OCI-LY1 (cell line): ENCODE data around the gene SPATA2L.

ENCODE experiments used
- H2AFZ ChIP-seq: fragments of 200-600 bp; sonication (generic), shearing (Covaris generic); 2 replicates; pipeline ENCODE4 v1.6.0; 2014; ENCODE audit warnings: antibody characterized with exemption, mild to moderate bottlenecking, low read length
- H3F3A ChIP-seq: fragments of 200-600 bp; sonication (generic), shearing (Covaris generic); 2 replicates; pipeline ENCODE4 v1.6.0; 2014; ENCODE audit warnings: mild to moderate bottlenecking, antibody characterized with exemption, low read length, moderate library complexity; ENCODE audit not compliant: insufficient read depth
- H3K27ac ChIP-seq: fragments of 200-600 bp; sonication (generic); 2 replicates; pipeline ENCODE4 v1.5.1; 2014; ENCODE audit warnings: low read length, mixed run types, mild to moderate bottlenecking, low read depth; ENCODE audit not compliant: poor library complexity, severe bottlenecking
- H3K27me3 ChIP-seq: fragments of 200-600 bp; sonication (generic); 2 replicates; pipeline ENCODE4 v1.6.0; 2014; ENCODE audit warnings: antibody characterized with exemption, mild to moderate bottlenecking, low read length, moderate library complexity; ENCODE audit not compliant: insufficient read depth
- H3K36me3 ChIP-seq: fragments of 200-600 bp; sonication (generic); 2 replicates; pipeline ENCODE4 v1.6.1; 2014; ENCODE audit warnings: mild to moderate bottlenecking, antibody characterized with exemption, low read length, moderate library complexity, mixed read lengths; ENCODE audit not compliant: insufficient read depth
- H3K4me1 ChIP-seq: fragments of 200-600 bp; sonication (generic); 2 replicates; pipeline ENCODE4 v1.5.1; 2014; ENCODE audit warnings: mild to moderate bottlenecking, low read length, moderate library complexity; ENCODE audit not compliant: insufficient read depth, severe bottlenecking
- H3K4me2 ChIP-seq: fragments of 200-600 bp; sonication (generic), shearing (Covaris generic); 2 replicates; pipeline ENCODE4 v1.6.1; 2014; ENCODE audit warnings: low read length
- H3K4me3 ChIP-seq: fragments of 200-600 bp; sonication (generic); 2 replicates; pipeline ENCODE4 v1.5.1; 2014; ENCODE audit warnings: low read length, low read depth, mild to moderate bottlenecking, mixed read lengths; ENCODE audit not compliant: poor library complexity, severe bottlenecking
- H3K79me2 ChIP-seq: fragments of 200-600 bp; shearing (Covaris generic); 2 replicates; pipeline ENCODE4 v1.6.1; 2016; ENCODE audit warnings: mixed run types, low read length, mixed read lengths; ENCODE audit not compliant: insufficient read depth
- H3K9ac ChIP-seq: fragments of 200-600 bp; sonication (generic), shearing (Covaris generic); 2 replicates; pipeline ENCODE4 v1.6.1; 2014; ENCODE audit warnings: mild to moderate bottlenecking, low read length, mixed read lengths
- H3K9me2 ChIP-seq: fragments of 200-600 bp; sonication (generic), shearing (Covaris generic); 2 replicates; pipeline ENCODE4 v1.6.1; 2014; ENCODE audit warnings: low read depth, mild to moderate bottlenecking, low read length, mixed read lengths
- H3K9me3 ChIP-seq: fragments of 200-600 bp; shearing (Covaris generic); 2 replicates; pipeline ENCODE4 v1.6.1; 2014; ENCODE audit warnings: low read length, mixed read lengths
- H4K20me1 ChIP-seq: fragments of 200-600 bp; sonication (generic), shearing (Covaris generic); 2 replicates; pipeline ENCODE4 v1.6.0; 2016; ENCODE audit warnings: mild to moderate bottlenecking, low read length; ENCODE audit not compliant: insufficient read depth
- EZH2 ChIP-seq: fragments of 200-600 bp; sonication (generic), shearing (Covaris generic); IDR thresholded peaks from 2 replicates; pipeline ENCODE4 v1.8.0; 2017; ENCODE audit warnings: borderline replicate concordance, mixed run types, mild to moderate bottlenecking, antibody characterized with exemption, low read length, moderate library complexity, mixed read lengths
- TF ChIP-seq, protein P1 (sequence below): fragments of 200-600 bp; sonication (generic), shearing (Covaris generic); IDR thresholded peaks from 2 replicates; pipeline ENCODE4 v1.5.1; 2017; ENCODE audit warnings: mild to moderate bottlenecking, antibody characterized with exemption, low read length, moderate library complexity, mixed read lengths

The SPATA2L gene

DNA sequence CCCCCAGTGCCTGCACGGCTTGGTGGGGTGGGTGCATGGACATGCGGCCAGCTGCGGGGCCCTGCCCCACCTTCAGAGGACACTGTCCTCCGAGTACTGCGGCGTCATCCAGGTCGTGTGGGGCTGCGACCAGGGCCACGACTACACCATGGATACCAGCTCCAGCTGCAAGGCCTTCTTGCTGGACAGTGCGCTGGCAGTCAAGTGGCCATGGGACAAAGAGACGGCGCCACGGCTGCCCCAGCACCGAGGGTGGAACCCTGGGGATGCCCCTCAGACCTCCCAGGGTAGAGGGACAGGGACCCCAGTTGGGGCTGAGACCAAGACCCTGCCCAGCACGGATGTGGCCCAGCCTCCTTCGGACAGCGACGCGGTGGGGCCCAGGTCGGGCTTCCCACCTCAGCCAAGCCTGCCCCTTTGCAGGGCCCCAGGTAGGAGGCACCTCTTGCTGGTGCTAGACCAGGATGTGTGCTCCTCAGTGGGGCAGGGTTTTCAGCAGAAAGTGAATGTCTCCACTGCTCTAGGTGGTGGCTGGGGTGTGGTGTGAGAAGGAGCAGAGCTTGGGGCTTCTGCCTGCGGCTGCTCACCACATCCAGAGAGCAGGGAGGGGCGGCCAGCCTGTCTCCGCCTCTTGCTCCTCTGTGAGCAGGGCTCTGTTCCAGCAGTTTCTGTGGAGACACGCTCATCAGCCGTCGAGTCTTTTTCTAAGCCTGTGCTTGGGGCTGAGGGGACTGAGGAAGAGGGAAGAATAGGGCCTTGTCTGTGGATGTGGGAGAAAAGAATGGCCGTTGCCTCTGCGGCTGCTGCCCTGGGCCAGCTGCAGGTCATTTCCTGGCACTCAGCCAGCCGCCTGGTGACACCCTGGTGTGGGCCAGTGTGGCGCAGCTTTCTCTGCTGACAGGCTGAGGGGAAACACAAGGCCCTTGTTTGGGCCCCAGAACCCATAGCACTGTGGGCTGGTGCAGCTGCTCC is 22.1 kb upstream of the SPATA2L start:
- Histone ChIP-seq H3K4me1 (peaks cover 17% of the 10 kb centered on the region), H3K9me3 (no peaks in the 10 kb centered on the region), H4K20me1 (no peaks in the 10 kb centered on the region), H3K9me2 (no peaks in the 10 kb centered on the region), H3F3A (0 out of 2 replicates have a peak, but pooled peaks cover 2% of the 10 kb centered on the region), H3K9ac (no peak overlapping the region), H3K27me3 (no peaks in the 10 kb centered on the region), H3K36me3 (peaks cover 30% of the 10 kb centered on the region; the same call in 1 of the 2 replicates), H3K4me2 (no peak overlapping the region), H3K79me2 (no peaks in the 10 kb centered on the region), H3K4me3 (no peak overlapping the region), H3K27ac (no peak overlapping the region), H2AFZ (no peak overlapping the region)
- no peak for TF ChIP-seq EZH2
- TF ChIP-seq, protein P1, sequence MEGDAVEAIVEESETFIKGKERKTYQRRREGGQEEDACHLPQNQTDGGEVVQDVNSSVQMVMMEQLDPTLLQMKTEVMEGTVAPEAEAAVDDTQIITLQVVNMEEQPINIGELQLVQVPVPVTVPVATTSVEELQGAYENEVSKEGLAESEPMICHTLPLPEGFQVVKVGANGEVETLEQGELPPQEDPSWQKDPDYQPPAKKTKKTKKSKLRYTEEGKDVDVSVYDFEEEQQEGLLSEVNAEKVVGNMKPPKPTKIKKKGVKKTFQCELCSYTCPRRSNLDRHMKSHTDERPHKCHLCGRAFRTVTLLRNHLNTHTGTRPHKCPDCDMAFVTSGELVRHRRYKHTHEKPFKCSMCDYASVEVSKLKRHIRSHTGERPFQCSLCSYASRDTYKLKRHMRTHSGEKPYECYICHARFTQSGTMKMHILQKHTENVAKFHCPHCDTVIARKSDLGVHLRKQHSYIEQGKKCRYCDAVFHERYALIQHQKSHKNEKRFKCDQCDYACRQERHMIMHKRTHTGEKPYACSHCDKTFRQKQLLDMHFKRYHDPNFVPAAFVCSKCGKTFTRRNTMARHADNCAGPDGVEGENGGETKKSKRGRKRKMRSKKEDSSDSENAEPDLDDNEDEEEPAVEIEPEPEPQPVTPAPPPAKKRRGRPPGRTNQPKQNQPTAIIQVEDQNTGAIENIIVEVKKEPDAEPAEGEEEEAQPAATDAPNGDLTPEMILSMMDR, result no peak

DNA sequence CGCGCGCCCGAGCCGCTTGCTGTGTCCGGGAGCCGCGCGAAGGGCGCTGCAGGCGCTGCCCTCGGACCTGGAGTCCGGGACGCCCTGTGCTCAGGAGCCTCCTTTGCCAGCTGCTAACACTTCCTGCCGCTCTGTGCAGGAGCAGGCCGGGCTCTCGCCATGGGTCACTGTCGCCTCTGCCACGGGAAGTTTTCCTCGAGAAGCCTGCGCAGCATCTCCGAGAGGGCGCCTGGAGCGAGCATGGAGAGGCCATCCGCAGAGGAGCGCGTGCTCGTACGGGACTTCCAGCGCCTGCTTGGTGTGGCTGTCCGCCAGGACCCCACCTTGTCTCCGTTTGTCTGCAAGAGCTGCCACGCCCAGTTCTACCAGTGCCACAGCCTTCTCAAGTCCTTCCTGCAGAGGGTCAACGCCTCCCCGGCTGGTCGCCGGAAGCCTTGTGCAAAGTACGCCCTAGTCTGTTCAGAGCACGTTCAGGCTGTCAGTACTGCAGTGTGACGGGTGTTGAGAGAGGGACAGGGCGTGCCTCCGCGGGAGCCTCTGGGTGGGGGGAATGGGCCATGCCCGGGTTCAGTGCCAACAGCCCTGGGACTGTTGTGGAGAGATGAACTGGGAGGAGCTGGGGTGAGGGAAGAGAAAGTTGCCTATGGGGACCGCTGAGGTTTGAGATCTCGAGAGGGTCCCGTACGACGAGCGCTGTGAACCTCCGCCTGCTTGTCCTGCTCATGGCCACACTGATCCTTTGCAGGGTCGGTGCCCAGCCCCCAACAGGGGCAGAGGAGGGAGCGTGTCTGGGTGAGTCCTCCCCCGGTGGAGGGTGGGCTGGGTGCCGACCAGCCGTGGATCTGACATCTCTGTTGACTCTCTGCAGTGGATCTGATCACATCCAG is 21.1 kb upstream of the SPATA2L start:
- H4K20me1 ChIP-seq, result no peaks in the 10 kb centered on the region
- TF ChIP-seq, protein P1, result no peak
- TF ChIP-seq EZH2, result no peak
- no peaks in the 10 kb centered on the region for H3K9me3 ChIP-seq
- H3K9me2 ChIP-seq, result no peaks in the 10 kb centered on the region
- H3K79me2 ChIP-seq, result no peaks in the 10 kb centered on the region
- peak overlapping the region; percentile 66 for H3K4me2 ChIP-seq
- H3K27me3 ChIP-seq, result no peaks in the 10 kb centered on the region
- peak overlapping the region; percentile 85 for H3K4me3 ChIP-seq
- no peak overlapping the region for H2AFZ ChIP-seq
- H3K4me1 ChIP-seq, result peaks cover 17% of the 10 kb centered on the region
- no peak overlapping the region for H3K27ac ChIP-seq
- 0 out of 2 replicates have a peak, but pooled peaks cover 2% of the 10 kb centered on the region for H3F3A ChIP-seq
- H3K9ac ChIP-seq, result peak overlapping the region; percentile 85; the same call in 1 of the 2 replicates
- H3K36me3 ChIP-seq, result peaks cover 34% of the 10 kb centered on the region

DNA sequence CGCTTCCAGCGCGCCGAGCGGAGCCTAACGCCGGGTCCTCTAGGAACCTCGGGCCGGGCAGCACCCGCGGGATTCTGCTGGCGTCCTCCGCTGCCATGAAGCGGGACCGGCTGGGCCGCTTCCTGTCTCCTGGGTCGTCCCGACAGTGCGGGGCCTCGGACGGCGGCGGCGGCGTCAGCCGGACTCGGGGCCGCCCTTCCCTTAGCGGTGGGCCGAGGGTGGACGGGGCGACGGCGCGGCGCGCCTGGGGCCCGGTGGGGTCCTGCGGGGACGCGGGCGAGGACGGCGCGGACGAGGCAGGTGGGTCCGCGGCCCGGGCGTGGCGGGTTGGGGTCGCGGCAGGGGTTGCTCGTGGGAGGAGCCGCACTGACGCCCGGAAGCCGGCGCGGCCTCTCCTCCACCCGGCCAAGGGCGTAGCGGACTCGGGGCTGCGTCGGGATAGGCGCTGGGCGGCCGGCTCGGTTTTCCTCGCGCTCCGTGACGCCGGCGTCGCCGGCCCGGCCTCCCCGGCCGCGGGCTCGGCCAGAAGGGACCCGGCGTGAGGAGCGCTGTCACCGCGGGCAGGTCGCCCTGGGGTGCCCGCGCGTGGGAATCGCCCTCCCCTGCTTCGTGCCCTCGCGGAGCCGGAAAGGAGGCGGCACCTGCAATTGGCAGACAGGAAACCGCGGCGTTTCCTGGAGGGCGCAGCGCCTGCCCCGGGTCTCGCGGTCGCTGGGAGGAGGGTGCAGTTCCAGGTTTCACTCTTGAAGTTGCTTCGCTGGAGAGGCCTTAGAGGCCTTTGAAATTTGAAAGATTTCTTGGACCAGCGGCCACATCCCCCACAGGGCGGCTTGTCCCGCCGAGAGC is 20.3 kb upstream of the SPATA2L start:
- H3K9me3 ChIP-seq, result no peaks in the 10 kb centered on the region
- peaks cover 17% of the 10 kb centered on the region for H3K4me1 ChIP-seq
- no peaks in the 10 kb centered on the region for H3K9me2 ChIP-seq
- no peaks in the 10 kb centered on the region for H3K27me3 ChIP-seq
- 0 out of 2 replicates have a peak, but pooled peaks cover 2% of the 10 kb centered on the region for H3F3A ChIP-seq
- H3K36me3 ChIP-seq, result peaks cover 34% of the 10 kb centered on the region
- H4K20me1 ChIP-seq, result no peaks in the 10 kb centered on the region
- no peak overlapping the region for H3K27ac ChIP-seq
- H2AFZ ChIP-seq, result no peak overlapping the region
- TF ChIP-seq EZH2, result no peak
- TF ChIP-seq, protein P1, result no peak
- no peaks in the 10 kb centered on the region for H3K79me2 ChIP-seq
- peak overlapping the region; percentile 85 for H3K9ac ChIP-seq
- H3K4me3 ChIP-seq, result peak overlapping the region; percentile 85
- peak overlapping the region; percentile 66 for H3K4me2 ChIP-seq
